ENCODE results near the gene RXRG.

- TF ChIP-seq SPI1 (IDR thresholded peaks at IDR 0.05; ENCODE audit: low read depth, low read length) (no peak), POLR2A (IDR thresholded peaks at IDR 0.05; ENCODE audit: low read depth, low read length) (no peak)
Observed at GRCh38 chr1:165455111-165455510, 10.2 kb upstream of the RXRG start.
